A673 (cell line): ENCODE measurements around the gene CEP112.

Experiments used
- CTCF ChIP-seq: fragments of 300-800, 200-600 bp; sonication (generic); conservative IDR thresholded peaks from 2 replicates; pipeline ENCODE4 v1.5.1; 2017; ENCODE audit warnings: low read depth, mild to moderate bottlenecking, antibody characterized with exemption, low read length, moderate library complexity, mixed read lengths
- EZH2 ChIP-seq: fragments of 200-600 bp; sonication (generic); IDR thresholded peaks from 2 replicates; pipeline ENCODE4 v1.6.1; 2017; ENCODE audit warnings: borderline replicate concordance, low read depth, mild to moderate bottlenecking, mixed read lengths, antibody characterized with exemption, low read length; ENCODE audit not compliant: poor library complexity, severe bottlenecking

- TF ChIP-seq CTCF = no peak
- no peak for TF ChIP-seq EZH2
Observed at GRCh38 chr17:65998675-65999074, 193.3 kb downstream of the CEP112 start.
